NCI-H524 treated with DMSO at 0.1 percent for 48 hours (cell line): Measurements from ENCODE around the gene CD6.

Experiments
- DNase-seq: peaks from one replicate; lab custom pipeline; 2025; lab: John Stamatoyannopoulos, UW

CD6 gene

GRCh38 chr11:60971520-60971919 is at the start of gene CD6:
Gene CD6, plus strand, starts transcription at chr11:60971680. Its CDS starts 186 bp downstream, at chr11:60971866.
- DNase-seq, result no peak

GRCh38 chr11:60921777-60922335 is 49.6 kb upstream of the CD6 start:
- DNase-seq, result no peak

- DNase-seq, result no peak
These were observed 48.6 kb upstream of the CD6 start for GRCh38 chr11:60922906-60923305.

DNA sequence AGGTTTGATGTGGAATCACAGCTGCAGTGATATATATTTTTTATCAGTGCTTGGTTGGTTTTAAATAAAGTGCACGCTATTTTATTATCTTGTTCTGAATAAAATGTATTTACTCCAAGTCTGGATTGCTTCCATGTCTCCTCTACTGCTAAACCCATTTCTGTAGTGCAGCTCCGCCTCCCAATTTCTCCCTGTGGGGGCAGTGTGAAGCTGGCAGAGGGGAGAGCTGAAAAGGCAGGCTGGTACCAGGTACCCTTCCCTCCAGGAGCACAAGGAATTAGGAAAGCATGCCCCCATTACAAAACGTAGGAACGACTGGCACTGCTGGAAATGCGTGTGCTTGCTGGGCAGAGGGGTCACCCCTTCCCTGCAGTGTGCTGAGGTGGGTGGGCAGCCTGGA is 48.2 kb upstream of the CD6 start:
- no peak for DNase-seq

- no peak for DNase-seq
These were observed 47.7 kb upstream of the CD6 start for GRCh38 chr11:60923800-60924109.

DNA sequence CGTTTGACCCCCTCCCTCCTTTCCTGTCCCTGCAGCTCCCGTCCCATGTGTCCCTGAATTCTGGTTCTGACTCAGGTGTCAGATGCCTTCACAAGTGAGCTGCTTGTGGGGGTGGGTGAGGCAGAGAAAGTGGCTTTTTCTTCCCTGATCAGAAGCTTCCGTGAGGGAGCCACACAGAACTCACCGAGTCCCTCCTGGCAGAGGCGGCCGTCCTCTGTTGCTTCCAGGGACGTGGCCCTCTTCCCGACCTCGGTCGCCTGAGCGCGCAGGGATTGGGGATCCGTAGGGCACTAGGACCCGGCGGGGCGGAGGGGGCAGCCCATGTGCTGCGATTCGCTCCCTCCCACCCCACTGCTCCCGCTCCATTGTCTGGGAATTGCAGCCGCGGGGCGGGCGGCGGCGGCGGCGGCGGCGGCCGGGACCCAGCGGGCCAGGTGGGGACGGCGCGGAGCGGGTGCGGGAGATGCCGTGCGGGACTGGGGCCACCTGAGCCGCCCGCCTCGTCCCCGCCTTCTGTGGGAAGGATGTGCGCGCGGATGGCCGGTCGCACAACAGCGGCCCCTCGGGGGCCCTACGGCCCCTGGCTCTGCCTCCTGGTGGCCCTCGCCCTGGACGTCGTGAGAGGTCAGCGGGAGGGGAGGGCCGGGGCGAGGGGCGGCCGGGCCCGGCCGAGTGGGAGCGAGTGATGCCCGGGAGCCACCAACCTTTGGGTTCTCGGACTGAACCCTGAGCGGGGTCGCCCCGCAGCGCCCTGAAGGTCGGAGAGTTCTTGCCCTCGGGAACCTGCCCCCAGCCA is 47.2 kb upstream of the CD6 start, which contains the start of gene TMEM132A:
TSS of gene TMEM132A (plus strand) at position 351 of the 796 bp plus-strand sequence. CDS start at position 525, 174 bp downstream.
- peak; percentile 23 for DNase-seq

DNA sequence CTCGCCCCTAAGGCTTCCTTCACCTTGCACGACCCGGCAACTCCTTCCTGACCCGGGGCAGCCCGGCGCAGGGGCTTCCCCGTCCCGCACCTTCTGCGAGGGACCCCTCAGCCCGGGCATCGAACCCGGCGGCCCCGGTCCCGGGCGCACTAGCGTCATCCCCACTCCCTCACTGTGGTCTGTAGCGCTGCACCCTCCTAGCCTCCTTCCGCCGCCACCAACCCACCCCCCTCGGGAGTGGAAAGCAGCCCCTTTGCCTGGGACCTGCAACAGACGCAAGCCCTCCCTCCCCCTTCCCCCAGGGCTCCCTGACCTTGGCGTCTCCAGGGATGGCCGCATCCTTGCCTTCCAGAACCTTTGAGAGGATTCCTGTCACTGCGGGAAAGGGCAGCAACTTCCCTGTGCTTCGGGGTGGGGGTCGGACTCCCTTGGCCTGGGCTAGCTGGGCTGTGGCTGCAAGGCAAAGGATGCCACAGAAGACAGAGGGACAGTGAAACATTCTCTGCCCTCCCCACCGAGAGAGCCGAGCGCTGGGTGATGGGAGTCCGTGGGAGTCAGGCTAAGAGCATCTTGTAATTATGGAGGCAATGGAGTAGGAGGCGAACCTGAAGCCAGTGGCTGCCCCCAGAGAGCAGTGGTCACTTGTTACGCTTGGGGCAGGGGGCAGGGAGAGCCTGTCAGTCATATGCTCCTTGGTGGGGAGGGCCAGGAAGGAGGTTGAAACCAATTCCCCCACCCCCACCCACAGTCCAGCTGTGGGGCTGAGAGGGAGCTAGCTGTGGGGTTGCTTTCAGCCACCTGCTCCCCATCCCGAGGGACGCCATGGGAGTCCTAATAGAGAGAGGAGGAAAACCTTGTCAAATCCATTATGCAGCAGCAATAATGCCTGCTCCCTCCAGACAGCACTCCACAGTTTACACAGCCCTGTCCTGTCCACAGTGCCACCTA is 46.3 kb upstream of the CD6 start:
- DNase-seq, result no peak

DNA sequence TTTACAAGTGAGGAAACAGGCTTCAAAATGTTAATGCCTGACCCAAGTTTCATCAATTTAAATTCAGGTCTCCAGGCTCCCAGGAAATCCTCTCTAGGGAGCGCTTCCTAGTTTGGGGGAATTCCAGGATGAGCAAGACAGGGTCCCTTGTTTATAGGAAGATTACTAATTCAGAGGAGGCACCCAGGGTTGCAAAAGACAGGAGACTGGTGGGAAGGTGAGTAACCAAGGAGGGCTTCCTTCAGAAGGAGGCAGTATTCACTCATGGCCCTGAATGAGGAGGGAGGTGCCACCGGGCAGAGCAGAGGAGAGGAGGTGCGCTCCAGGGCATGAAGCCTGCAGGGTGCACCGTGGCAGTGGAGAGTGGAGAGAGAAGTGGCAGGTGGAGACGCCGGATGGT is 45.6 kb upstream of the CD6 start:
- no peak for DNase-seq

GRCh38 chr11:60926500-60926899 is 45.0 kb upstream of the CD6 start:
- no peak for DNase-seq

DNA sequence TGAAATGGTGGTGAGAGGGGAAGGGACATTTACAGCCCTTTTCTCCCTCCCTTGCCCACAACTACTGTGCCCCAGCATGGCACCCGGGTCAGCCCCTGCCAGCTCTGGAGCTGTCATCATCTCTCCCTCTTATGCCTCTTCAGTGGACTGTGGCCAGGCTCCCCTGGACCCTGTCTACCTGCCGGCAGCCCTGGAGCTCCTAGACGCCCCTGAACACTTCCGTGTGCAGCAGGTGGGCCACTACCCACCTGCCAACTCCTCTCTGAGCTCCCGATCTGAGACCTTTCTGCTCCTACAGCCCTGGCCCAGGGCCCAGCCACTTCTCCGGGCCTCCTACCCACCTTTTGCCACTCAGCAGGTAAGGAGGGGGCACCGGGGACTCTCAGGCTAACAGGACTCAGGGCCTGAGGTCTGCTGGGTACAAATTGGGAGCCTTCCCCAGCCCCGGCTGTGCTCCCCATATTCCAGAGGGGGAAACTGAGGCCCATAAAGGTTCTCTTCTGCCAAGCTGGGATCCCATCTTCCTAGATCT is 44.4 kb upstream of the CD6 start:
- no peak for DNase-seq

GRCh38 chr11:60927600-60927999 is 43.9 kb upstream of the CD6 start:
- no peak for DNase-seq

DNA sequence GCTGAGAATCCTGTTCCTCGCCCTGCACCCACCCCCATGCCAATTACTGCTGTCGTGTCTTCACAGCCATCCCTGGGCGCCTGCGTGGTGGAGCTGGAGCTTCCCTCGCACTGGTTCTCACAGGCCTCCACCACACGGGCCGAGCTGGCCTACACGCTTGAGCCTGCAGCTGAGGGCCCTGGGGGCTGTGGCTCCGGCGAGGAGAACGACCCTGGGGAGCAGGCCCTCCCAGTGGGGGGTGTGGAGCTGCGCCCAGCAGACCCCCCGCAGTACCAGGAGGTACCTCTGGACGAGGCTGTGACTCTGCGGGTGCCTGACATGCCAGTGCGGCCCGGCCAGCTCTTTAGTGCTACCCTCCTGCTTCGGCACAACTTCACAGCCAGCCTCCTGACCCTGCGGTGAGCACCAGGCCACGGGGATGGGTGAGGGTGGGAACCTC is 42.9 kb upstream of the CD6 start:
- no peak for DNase-seq

DNA sequence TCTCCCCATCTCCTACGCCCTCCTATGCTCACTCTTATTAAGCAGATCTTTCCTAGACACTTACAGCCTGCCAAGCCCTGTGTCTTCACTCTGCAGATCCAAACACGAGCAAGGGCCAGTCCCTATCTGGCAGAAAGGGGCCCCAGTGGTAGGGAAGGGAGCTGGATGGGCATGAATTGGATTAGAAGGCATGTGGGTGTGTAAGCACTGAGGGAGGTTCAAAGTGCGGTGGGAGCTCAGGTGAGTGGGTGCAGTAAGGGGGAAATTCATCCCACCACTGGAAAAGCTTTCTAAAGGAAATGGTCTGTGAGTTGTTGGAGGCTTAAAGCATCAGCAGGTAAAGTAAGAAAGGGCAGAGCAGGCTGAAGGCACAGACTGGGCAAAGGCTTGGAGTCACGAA is 41.7 kb upstream of the CD6 start:
- no peak for DNase-seq

DNA sequence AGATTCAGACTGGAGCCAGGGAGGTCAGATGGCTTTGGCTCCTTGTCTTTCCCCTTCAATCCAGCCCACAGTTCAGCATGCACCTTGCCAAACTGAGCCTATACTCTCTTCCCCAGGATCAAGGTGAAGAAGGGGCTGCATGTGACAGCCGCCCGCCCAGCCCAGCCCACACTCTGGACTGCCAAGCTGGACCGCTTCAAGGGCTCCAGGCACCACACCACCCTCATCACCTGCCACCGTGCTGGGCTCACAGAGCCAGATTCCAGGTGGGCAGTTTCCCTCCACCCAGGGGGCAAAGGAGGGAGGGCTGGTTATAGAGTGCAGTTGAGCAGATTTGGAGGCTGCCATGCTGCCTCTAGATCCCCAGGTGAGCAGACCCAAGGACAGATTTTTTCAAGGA is 41.1 kb upstream of the CD6 start:
- DNase-seq, result no peak

DNA sequence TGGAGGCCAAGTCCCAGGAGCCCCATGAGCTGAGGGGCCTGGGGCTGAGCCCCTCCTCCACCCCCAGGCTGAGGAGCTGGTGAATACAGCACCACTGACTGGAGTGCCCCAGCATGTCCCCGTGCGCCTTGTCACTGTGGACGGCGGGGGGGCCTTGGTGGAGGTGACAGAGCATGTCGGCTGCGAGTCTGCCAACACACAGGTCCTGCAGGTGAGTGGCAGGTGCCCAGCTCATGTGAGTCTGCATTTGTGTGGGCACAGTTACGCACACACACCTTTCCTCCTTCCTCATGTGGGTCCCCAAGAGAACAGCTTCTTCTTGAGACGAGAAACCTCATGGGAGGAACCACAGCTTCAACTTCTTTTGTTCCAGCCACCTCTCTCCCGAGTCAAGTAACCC is 39.6 kb upstream of the CD6 start:
- no peak for DNase-seq

GRCh38 chr11:60932605-60933356 is 38.7 kb upstream of the CD6 start:
- no peak for DNase-seq

DNA sequence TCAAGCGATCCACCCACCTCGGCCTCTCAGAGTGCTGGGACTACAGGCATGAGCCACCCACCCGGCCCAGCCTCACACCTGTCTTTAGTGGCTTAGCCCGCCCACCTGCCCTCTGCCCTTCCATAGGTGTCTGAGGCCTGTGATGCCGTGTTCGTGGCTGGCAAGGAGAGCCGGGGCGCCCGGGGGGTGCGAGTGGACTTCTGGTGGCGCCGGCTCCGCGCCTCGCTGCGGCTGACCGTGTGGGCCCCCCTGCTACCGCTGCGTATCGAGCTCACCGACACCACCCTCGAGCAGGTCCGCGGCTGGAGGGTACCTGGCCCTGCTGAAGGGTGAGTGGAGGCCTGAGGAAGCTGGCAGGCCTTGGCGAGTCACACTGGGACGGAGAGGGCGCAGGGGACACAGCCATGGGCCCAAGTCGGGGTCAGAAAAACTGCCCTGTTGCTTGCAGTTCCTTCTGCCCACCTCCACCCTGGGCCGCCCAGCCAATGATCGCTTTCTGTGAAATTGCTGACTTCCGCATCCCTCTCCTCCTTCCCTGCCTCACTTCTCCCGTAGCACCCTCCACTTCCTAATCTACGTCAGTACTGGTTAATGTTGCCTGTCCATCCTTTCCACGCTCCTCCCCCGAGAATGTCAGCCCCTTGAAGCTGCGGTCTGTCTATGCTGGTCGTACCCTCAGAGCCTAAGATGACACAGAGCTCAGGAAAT is 37.9 kb upstream of the CD6 start:
- DNase-seq, result no peak

GRCh38 chr11:60934124-60934789 is 37.2 kb upstream of the CD6 start:
- no peak for DNase-seq

DNA sequence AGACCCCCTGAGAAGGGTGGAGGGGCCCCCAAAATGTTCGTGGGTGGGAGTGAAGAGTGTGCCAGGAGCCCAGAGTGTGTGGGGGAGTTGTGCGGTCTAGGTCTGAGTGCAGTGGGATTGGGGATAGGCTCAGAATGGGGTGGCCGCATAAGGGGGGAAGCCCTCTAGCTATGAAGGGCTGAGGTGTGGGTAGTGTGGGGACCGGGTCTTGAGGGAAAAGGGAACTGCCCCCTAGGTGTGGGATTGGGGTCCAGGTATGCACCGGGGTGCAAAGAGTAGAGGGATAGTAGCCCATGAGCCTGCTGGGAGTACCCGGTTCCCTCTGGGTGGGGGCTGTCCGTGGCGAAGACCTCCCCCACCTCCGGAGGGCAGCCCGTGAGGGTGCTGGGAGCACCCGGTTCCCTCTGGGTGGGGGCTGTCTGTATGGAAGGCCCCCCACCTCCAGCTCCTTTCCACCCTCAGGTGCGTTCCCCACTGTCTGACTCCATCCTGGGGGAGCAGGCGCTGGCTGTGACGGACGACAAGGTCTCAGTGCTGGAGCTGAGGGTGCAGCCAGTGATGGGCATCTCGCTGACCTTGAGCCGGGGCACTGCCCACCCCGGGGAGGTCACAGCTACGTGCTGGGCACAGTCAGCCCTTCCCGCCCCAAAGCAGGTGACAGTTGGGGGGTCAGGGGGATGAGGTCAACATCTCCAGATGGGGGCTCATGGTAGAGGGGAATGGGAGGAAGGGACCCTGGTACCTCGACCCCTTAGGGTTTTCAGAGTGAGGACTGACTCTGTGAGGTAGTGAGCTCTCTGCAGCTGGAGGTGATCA is 36.5 kb upstream of the CD6 start:
- no peak for DNase-seq
